ENCODE data around the gene CCR3.

- TF ChIP-seq CTCF (conservative IDR thresholded peaks at IDR 0.05; ENCODE audit: low read depth, low read length), result no peak
- TF ChIP-seq EZH2 (IDR thresholded peaks at IDR 0.05; ENCODE audit: borderline replicate concordance, low read depth, low read length, poor library complexity, severe bottlenecking), result no peak
Observed at GRCh38 chr3:46298871-46299607, 56.8 kb downstream of the CCR3 start.

Data from A673 (cell line).